ENCODE measurements around the gene SCARF1.

GRCh38 chr17:1638624-1639300 is 6.8 kb downstream of the SCARF1 start:
- TF ChIP-seq TAF1 (IDR thresholded peaks at IDR 0.05; ENCODE audit: low read depth, low read length) (no peak), POLR2A (IDR thresholded peaks at IDR 0.05; ENCODE audit: low read depth, low read length) (no peak)
